Sciatic nerve (tissue), 2 donors: ENCODE data around the gene NFAT5. TPM values are rescaled to one million over a fixed set of nuclear protein-coding genes. Genes with fewer than 3 reads are reported as not detected.

Source experiments
- ATAC-seq: fragments of 200-7000 bp; cut with Tn5 transposase; one replicate; pipeline ENCODE4 v1.9.1; 2020; ENCODE audit warnings: mild to moderate bottlenecking, moderate library complexity
- DNase-seq: peaks from one replicate; pipeline ENCODE4 v3.0.0-alpha.2; 2020; ENCODE audit warnings: low spot score
- intact Hi-C: fragments of 100-400 bp; cut with DNase I; formaldehyde crosslinking; loops from one replicate; pipeline ENCODE4 v1.14.2; 2022
- total RNA-seq: library from RNA; stranded (reverse); fragmentation: NEBNext Ultra II Directional; extraction: Animal tissue kit (Norgen Biotek cat#: 25700); gene quantifications from one replicate; pipeline ENCODE4 v1.2.1, GENCODE V29; 2021
- donor health status: DM: no; HTN: no; CAD: no.
- donor health status: DM: no; HTN: no; CAD: no.

The NFAT5 gene
- total RNA-seq, 1 donor from 2014 or later: 87.0 TPM

GRCh38 chr16:69688589-69688988, 122.8 kb downstream of the NFAT5 start:
- ATAC-seq (no peak), DNase-seq (no peak)
- intact Hi-C loops: no loop called here

GRCh38 chr16:69691980-69692911, 126.5 kb downstream of the NFAT5 start:
- ATAC-seq (no peak), DNase-seq (no peak)
- intact Hi-C loops: no loop called here

GRCh38 chr16:69693916-69694315, 128.2 kb downstream of the NFAT5 start:
- ATAC-seq (no peak), DNase-seq (no peak)
- intact Hi-C loops: no loop called here

- ATAC-seq (no peak), DNase-seq (no peak)
- intact Hi-C loops: no loop called here
Measured at GRCh38 chr16:69698404-69698803, 132.6 kb downstream of the NFAT5 start.

DNA sequence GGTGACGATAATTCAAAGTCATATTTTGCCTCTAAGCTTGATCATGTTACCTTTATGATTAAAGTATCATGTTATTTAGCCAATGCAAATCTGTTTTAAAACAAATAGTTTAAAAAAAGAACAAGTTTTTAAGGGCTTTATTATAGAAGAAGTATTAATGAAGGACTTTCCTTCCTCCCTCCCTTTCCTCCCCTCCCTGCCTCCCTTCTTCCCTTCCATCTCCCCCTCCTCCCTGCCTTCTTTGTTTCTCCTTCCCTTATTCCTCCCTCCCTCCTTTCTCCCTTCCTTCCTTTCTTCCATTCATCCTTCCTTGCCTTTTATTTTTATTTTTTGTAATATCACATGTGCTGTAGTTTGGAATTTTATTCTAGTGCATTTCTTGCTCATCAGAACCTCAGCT, 134.1 kb downstream of the NFAT5 start:
- ATAC-seq (no peak), DNase-seq (no peak)
- intact Hi-C loops: no loop called here

DNA sequence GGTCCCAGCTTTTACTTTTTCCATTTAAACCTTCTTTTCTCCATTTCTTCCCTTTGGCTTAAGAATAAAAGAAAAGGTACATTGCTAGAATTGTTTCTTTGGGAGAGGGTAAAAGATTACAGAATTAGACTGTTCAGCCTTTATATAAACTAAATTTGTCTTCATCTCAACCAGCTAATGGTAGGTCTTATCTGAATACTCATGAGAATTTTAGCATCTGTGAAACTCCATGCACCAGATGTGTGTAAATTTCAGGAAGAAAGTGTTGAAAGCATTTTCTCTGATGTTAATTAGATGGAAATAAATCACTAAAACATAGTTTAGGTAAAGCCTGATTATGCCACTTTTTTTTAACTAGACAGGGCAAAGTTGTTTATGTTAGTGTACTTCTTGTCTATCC, 135.7 kb downstream of the NFAT5 start:
- DNase-seq (no peak), ATAC-seq (no peak)
- intact Hi-C loops: no loop called here

DNA sequence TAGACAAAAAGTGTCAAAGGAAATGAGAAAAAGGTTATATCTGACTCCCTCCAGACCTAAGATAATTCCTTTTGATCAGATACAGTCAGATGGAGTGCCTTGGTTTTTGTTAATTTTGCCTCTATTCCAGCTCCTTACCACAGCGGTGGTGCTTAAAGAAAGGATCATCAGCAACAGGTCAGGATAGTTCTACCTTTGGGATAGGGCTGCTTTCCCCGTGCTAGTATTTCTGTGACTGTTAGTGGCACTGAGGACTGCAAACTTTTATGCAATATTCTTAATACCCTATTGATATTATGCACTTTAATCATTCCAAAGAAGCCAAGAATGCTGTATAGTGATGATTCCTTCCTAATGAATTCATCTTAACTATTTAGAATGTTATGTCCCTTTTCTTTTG, 136.1 kb downstream of the NFAT5 start:
- no peak for DNase-seq
- intact Hi-C loops: no loop called here
- no peak for ATAC-seq

GRCh38 chr16:69703638-69704037, 137.9 kb downstream of the NFAT5 start:
- intact Hi-C loops: no loop called here
- ATAC-seq (no peak), DNase-seq (no peak)

DNA sequence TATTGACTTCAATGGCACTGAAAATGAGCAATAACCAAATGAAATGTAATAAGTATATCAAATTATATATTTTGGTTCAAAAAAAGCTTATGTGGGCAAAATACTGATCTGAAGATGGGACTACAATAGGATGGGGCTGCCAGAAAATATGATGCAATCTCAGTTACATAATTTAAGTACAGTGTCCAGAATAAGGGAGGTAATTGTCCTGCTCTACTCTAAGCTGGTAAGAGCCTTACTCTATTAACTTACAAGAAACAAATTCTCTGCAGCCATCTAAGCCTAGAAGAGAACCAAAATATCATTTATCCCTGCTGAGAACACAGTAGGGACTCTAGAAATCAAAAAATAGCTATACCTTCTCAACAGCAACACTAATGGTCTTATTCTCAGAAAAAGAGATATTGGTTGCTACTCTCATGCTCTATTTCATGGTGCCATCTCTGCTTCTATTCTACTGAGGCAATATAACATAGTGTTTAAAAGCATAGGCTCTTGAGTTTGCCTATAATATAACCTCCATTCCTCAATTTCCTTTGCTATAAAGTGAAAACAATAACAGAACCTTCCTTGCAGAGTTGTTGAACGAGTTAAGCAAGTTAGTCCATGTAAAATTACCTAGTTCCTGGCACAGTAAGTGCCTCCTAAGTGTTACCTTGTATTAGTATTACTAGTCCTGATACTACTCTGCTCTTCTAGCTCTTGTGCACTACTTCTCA, 140.6 kb downstream of the NFAT5 start:
- intact Hi-C loops: no loop called here
- ATAC-seq (peak; percentile 93), DNase-seq (no peak)

GRCh38 chr16:69706975-69707340, 141.2 kb downstream of the NFAT5 start:
- DNase-seq (no peak), ATAC-seq (no peak)
- intact Hi-C loops: no loop called here

DNA sequence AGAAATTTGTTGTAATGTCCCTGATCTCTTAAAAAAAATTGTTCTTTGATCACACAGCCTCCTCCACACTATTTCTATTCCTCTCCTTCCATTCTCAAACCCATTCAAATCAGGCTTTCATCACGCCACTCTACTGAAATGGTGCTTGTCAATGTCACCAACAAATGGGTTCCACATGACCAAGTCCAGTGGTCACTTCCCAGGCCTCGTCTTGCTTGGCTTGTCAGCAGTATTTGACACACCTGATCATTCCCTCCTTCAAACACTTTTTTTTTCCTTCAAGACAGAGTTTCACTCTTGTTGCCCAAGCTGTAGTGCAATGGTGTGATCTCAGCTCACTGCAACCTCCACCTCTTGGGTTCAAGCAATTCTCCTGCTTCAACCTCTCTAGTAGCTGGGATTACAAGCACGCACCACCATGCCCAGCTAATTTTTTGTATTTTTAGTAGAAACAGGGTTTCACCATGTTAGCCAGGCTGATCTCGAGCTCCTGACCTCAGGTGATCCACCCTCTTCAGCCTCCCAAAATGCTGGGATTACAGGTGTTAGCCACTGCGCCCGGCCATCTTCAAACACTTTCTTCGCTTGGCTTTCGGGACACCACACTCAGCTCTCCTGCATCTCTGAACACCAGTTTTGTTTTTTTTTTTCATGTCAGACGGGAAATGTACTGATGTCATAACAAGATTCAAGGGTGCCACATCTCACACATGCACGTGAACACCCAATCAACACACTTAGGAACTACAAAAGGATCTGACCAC, 142.3 kb downstream of the NFAT5 start:
- no peak for ATAC-seq
- DNase-seq: no peak
- intact Hi-C loops: loop anchor here (2.0 kb wide), 1 partner anchor 47 kb away; the partner anchor contains the start of gene NOB1

GRCh38 chr16:69709456-69710084, 143.8 kb downstream of the NFAT5 start:
- peak; percentile 59 for ATAC-seq
- no peak for DNase-seq
- intact Hi-C loops: loop anchor here (2.0 kb wide), 1 partner anchor 45 kb away; the partner anchor contains the start of gene NOB1

GRCh38 chr16:69711115-69711740, 145.5 kb downstream of the NFAT5 start:
- DNase-seq: no peak
- no peak for ATAC-seq

DNA sequence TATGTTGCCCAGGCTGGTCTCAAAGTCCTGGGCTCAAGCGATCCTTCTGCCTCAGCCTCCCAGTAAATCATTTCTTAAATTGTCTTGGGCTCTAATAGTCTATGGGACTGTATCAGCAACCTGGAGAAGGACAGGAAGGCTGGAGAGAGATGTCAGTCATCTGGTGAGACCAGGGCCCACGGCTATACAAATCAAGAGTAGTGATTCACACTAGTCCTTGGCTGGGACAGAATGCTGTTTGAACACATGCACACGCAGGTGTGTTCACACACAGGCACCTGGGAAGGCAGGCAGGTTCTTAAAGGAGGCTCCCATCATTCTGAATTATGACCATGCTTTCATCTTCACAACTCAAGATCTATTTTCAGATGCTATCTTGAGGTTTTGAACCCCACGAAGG, 146.5 kb downstream of the NFAT5 start:
- intact Hi-C loops: no loop called here
- DNase-seq: no peak

More at GRCh38 chr16:69711115-69711740, 145.5 kb downstream of the NFAT5 start:
- intact Hi-C loops: no loop called here

DNA sequence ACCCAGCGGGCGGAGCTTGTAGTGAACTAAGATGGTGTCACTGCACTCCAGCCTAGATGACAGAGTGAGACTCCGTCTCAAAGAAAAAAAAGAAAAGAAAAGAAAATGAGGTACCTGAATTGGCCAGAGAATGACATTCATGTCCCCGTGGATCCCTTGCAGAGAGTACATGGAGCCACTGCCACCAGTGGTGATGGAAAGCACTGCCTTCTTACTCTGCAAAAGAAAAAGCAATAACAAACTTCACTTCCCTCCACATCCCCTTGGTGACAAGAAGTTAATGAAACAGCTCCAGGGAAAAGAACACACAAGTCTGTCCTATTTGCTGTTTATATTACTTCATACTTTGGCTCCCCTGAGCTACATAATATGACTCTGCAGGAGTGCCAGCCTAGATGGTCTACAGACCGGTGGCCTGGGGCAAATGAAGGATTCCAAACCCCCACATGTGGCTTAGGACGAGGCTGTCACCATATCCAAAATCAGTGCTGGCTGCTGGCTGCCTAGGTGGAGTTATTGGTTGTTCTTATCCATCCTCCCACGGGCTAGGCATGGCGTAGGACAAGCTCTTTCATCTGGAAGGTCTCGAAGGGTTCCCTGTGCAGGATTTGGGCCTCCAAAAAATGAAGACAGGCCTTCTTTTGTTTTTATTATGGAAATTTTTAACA, 147.3 kb downstream of the NFAT5 start:
- intact Hi-C loops: no loop called here
- no peak for DNase-seq
- ATAC-seq: no peak

More for the DNA sequence above, 146.5 kb downstream of the NFAT5 start:
- no peak for ATAC-seq

DNA sequence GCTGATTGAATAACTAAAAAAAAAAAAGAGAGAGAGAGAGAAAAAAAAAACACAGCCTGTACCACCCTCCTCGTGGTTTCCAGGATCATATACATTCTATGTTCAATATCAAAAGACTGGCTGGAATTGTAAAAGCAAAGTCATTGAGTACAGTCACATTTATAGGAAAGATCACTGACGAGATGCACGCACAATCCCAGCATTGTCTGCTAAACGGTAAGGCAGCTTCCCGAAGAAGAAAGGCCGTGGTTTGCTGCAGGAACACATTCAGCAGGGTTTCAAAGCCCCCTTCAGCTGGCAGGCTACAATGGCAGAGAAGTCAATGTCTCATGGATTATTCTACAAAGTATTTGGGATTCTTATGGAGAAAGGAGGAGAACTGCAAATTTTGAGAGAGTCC, 151.3 kb downstream of the NFAT5 start:
- no peak for DNase-seq
- ATAC-seq: no peak
- intact Hi-C loops: no loop called here

GRCh38 chr16:69718111-69718764, 152.5 kb downstream of the NFAT5 start:
- intact Hi-C loops: no loop called here
- ATAC-seq (no peak), DNase-seq (no peak)
